Prostate gland (tissue), 2 donors: ENCODE measurements around the gene ARHGEF11. TPM values are rescaled to one million over a fixed set of nuclear protein-coding genes. Genes with fewer than 3 reads are reported as not detected.

Experiments used
- DNase-seq: peaks from one replicate; pipeline ENCODE4 v3.0.0-alpha.2; 2019; ENCODE audit warnings: low spot score
- H3K27ac ChIP-seq, 2 donors: fragments of 200-600 bp; sonication (generic); 2 replicates each; pipeline ENCODE4 v1.5.1; 2017 to 2019
- H3K27me3 ChIP-seq: fragments of 200-600 bp; sonication (generic); replicated peaks from 2 replicates; pipeline ENCODE4 v1.5.1; 2019; ENCODE audit not compliant: insufficient read depth
- H3K36me3 ChIP-seq, 2 donors: fragments of 200-600 bp; sonication (generic); 1 replicate in 1 of 2; 2 replicates in 1 of 2; pipeline versions ENCODE4 v1.5.1 to v1.8.1; 2017 to 2019
- H3K4me1 ChIP-seq: fragments of 200-600 bp; sonication (generic); replicated peaks from 2 replicates; pipeline ENCODE4 v1.5.1; 2019
- H3K4me3 ChIP-seq, 2 donors: fragments of 200-600 bp; sonication (generic); 2 replicates each; pipeline ENCODE4 v1.5.1; 2017 to 2019
- H3K9me3 ChIP-seq: fragments of 200-600 bp; sonication (generic); 2 replicates; pipeline ENCODE4 v1.5.1; 2017
- CTCF ChIP-seq, 4 experiments: fragments of 200-600 bp in 2 of 4; fragments of 450-650 bp in 2 of 4; sonication (generic) in 2 of 4; IDR thresholded peaks; 1 replicate in 3 of 4; 2 replicates in 1 of 4; pipeline ENCODE4 v1.5.1; 2016 to 2019; ENCODE audit warnings: antibody characterized with exemption in 4 of 4, mild to moderate bottlenecking in 2 of 4, moderate library complexity in 2 of 4
- POLR2A ChIP-seq: fragments of 450-650 bp; IDR thresholded peaks from one replicate; pipeline ENCODE4 v1.6.1; 2016; ENCODE audit warnings: antibody characterized with exemption, mild to moderate bottlenecking
- POLR2AphosphoS5 ChIP-seq: sonication (generic); formaldehyde crosslinking; IDR thresholded peaks from one replicate; pipeline ENCODE4 v1.6.1; 2017; ENCODE audit warnings: antibody characterized with exemption
- WGBS: methylation state at CpG from one replicate; pipeline ENCODE4 v1.1.5; 2018; 5-methylcytosine and 5-hydroxymethylcytosine counted together
- intact Hi-C: fragments of 100-400 bp; cut with DNase I; formaldehyde crosslinking; loops from one replicate; pipeline ENCODE4 v1.14.2; 2022
- total RNA-seq, 2 donors: library from RNA; depleted of rRNA; stranded (reverse); fragments of >200 nt; gene quantifications; one replicate each; pipeline ENCODE4 v1.1.0, GENCODE V29; 2016

The ARHGEF11 gene
- total RNA-seq, 2 donors from 2014 or later, result 38.3 to 92.6 TPM

- 95% methylated on average over 16 of the region's 16 CpGs for WGBS
Observed at GRCh38 chr1:156906206-156906906, 139.2 kb downstream of the ARHGEF11 start.

GRCh38 chr1:156905651-156906050, 139.9 kb downstream of the ARHGEF11 start:
- WGBS, result 50% methylated on average over 4 of the region's 4 CpGs
- H3K27me3 ChIP-seq, result no peaks in the 10 kb centered on the region

More at GRCh38 chr1:156906206-156906906, 139.2 kb downstream of the ARHGEF11 start:
- DNase-seq, result no peak
- intact Hi-C loops, result no loop called here
- no peaks in the 10 kb centered on the region for H3K4me1 ChIP-seq
- no peak overlapping the region for H3K4me3 ChIP-seq
- H3K27ac ChIP-seq, result no peak overlapping the region
- no peaks in the 10 kb centered on the region for H3K27me3 ChIP-seq
- no peaks in the 10 kb centered on the region for H3K9me3 ChIP-seq
- TF ChIP-seq CTCF (IDR thresholded peaks at IDR 0.05) (no peak), POLR2AphosphoS5 (no peak), POLR2A (no peak)
- no peaks in the 10 kb centered on the region for H3K36me3 ChIP-seq

GRCh38 chr1:156905176-156905575, 140.4 kb downstream of the ARHGEF11 start:
- H3K27ac ChIP-seq, result no peak overlapping the region
- H3K4me1 ChIP-seq, result no peaks in the 10 kb centered on the region
- H3K36me3 ChIP-seq, result no peaks in the 10 kb centered on the region
- H3K4me3 ChIP-seq, result no peak overlapping the region
- intact Hi-C loops, result no loop called here
- no peak for DNase-seq
- WGBS, result 81% methylated on average over 16 of the region's 16 CpGs
- H3K9me3 ChIP-seq, result no peaks in the 10 kb centered on the region
- peaks cover 1% of the 10 kb centered on the region for H3K27me3 ChIP-seq
- no peak for TF ChIP-seq POLR2A
- TF ChIP-seq CTCF (IDR thresholded peaks at IDR 0.05), result no peak
- TF ChIP-seq POLR2AphosphoS5, result no peak

More at GRCh38 chr1:156905651-156906050, 139.9 kb downstream of the ARHGEF11 start:
- DNase-seq, result no peak
- no peaks in the 10 kb centered on the region for H3K36me3 ChIP-seq
- no peak overlapping the region for H3K27ac ChIP-seq
- H3K4me3 ChIP-seq, result no peak overlapping the region
- no peaks in the 10 kb centered on the region for H3K9me3 ChIP-seq
- intact Hi-C loops, result no loop called here
- H3K4me1 ChIP-seq, result no peaks in the 10 kb centered on the region
- TF ChIP-seq CTCF (IDR thresholded peaks at IDR 0.05) (no peak), POLR2AphosphoS5 (no peak)

GRCh38 chr1:156904187-156904959, 141.2 kb downstream of the ARHGEF11 start:
- no peak overlapping the region for H3K27ac ChIP-seq
- intact Hi-C loops, result no loop called here
- H3K4me1 ChIP-seq, result no peaks in the 10 kb centered on the region
- no peak for TF ChIP-seq POLR2AphosphoS5
- no peak for TF ChIP-seq POLR2A
- TF ChIP-seq CTCF (IDR thresholded peaks at IDR 0.05), result no peak
- peaks cover 4% of the 10 kb centered on the region for H3K27me3 ChIP-seq
- 81% methylated on average over 19 of the region's 19 CpGs for WGBS
- no peaks in the 10 kb centered on the region for H3K9me3 ChIP-seq
- no peak overlapping the region for H3K4me3 ChIP-seq
- no peaks in the 10 kb centered on the region for H3K36me3 ChIP-seq
- DNase-seq, result no peak
